ENCODE measurements around the gene HTRA1. TPM values are rescaled to one million over a fixed set of nuclear protein-coding genes. Genes with fewer than 3 reads are reported as not detected.

HTRA1 gene
- total and polyA plus RNA-seq, 9 of the 15 experiments (the other 6 are each of a cell fraction or from before 2014, with no cell fraction given): 0.06 to 0.16 (median 0.13) TPM; not detected in 5

- no peak for TF ChIP-seq HNRNPH1 (optimal IDR thresholded peaks at IDR 0.05; ENCODE audit: low read depth, low read length)
- TF ChIP-seq, protein P1, sequence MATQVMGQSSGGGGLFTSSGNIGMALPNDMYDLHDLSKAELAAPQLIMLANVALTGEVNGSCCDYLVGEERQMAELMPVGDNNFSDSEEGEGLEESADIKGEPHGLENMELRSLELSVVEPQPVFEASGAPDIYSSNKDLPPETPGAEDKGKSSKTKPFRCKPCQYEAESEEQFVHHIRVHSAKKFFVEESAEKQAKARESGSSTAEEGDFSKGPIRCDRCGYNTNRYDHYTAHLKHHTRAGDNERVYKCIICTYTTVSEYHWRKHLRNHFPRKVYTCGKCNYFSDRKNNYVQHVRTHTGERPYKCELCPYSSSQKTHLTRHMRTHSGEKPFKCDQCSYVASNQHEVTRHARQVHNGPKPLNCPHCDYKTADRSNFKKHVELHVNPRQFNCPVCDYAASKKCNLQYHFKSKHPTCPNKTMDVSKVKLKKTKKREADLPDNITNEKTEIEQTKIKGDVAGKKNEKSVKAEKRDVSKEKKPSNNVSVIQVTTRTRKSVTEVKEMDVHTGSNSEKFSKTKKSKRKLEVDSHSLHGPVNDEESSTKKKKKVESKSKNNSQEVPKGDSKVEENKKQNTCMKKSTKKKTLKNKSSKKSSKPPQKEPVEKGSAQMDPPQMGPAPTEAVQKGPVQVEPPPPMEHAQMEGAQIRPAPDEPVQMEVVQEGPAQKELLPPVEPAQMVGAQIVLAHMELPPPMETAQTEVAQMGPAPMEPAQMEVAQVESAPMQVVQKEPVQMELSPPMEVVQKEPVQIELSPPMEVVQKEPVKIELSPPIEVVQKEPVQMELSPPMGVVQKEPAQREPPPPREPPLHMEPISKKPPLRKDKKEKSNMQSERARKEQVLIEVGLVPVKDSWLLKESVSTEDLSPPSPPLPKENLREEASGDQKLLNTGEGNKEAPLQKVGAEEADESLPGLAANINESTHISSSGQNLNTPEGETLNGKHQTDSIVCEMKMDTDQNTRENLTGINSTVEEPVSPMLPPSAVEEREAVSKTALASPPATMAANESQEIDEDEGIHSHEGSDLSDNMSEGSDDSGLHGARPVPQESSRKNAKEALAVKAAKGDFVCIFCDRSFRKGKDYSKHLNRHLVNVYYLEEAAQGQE (IDR thresholded peaks at IDR 0.05; ENCODE audit: borderline replicate concordance): no peak
- TF ChIP-seq, protein P1 (CRISPR knock-in tag; IDR thresholded peaks at IDR 0.05; ENCODE audit: low read depth): no peak
- TF ChIP-seq E2F5 (CRISPR knock-in tag; IDR thresholded peaks at IDR 0.05): no peak
- no peak for TF ChIP-seq YBX1 (IDR thresholded peaks at IDR 0.05)
- no peak for TF ChIP-seq RBM17 (IDR thresholded peaks at IDR 0.05; ENCODE audit: borderline replicate concordance, low read depth, low read length)
- TF ChIP-seq HEY1 (CRISPR knock-in tag; IDR thresholded peaks at IDR 0.05; ENCODE audit: borderline replicate concordance): no peak
- TF ChIP-seq ZNF175 (CRISPR knock-in tag; IDR thresholded peaks at IDR 0.05; ENCODE audit: low read depth): no peak
- 7% methylated on average over 3 of the region's 3 CpGs for WGBS (ENCODE audit: insufficient coverage, low coverage, missing lambda C conversion rate)
- no peaks in the 10 kb centered on the region for H3K27me3 ChIP-seq (ENCODE audit: control insufficient read depth in 2 of 2, insufficient read depth in 2 of 2, low read length in 2 of 2)
- H2AFZ ChIP-seq (ENCODE audit: low read depth, low read length): no peak overlapping the region
- in situ Hi-C loops (cut with MboI) (no loop called here), intact Hi-C loops (cut with micrococcal nuclease) (no loop called here)
- no TSS peak for BruUV-seq (replicated peaks)
- no peaks in the 10 kb centered on the region for H3K79me2 ChIP-seq (ENCODE audit: control insufficient read depth, insufficient read depth, low read length)
- ATAC-seq: no peak
- H3K4me1 ChIP-seq (replicated peaks in 1 of 2; ENCODE audit: control insufficient read depth in 2 of 2, insufficient read depth in 2 of 2, low read length in 2 of 2): no peaks in the 10 kb centered on the region
- no peak overlapping the region for H3K4me2 ChIP-seq (ENCODE audit: insufficient read depth, low read length)
- H3K9me1 ChIP-seq (ENCODE audit: control insufficient read depth, insufficient read depth, low read length): no peaks in the 10 kb centered on the region
- H3K9me3 ChIP-seq (replicated peaks; ENCODE audit: control insufficient read depth, insufficient read depth, low read depth, low read length): no peaks in the 10 kb centered on the region
- no peak for FAIRE-seq
- ChIA-PET POLR2A (no interaction called here), CTCF (ENCODE audit: low intra/inter-chr PET ratio) (no interaction called here)
- H3K36me3 ChIP-seq (ENCODE audit: control insufficient read depth, insufficient read depth, low read length): no peaks in the 10 kb centered on the region
- no peak overlapping the region for H3K27ac ChIP-seq (ENCODE audit: extremely low read depth, low read depth, low read length)
- H3K9ac ChIP-seq (ENCODE audit: insufficient read depth in 1 of 2, low read depth in 2 of 2, low read length in 2 of 2): no peak overlapping the region
- H3K4me3 ChIP-seq: no peak overlapping the region
- H4K20me1 ChIP-seq (replicated peaks; ENCODE audit: control insufficient read depth, insufficient read depth, low read length): no peaks in the 10 kb centered on the region
- DNase-seq (ENCODE audit: extremely low read depth in 1 of 4, low spot score in 3 of 4): no peak
Observed at GRCh38 chr10:122421054-122421625, 40.2 kb upstream of the HTRA1 start.

Data from K562 (cell line).